ENCODE results near the gene CYB5R3.

Gene CYB5R3

GRCh38 chr22:42649246-42650099 is at the start of gene CYB5R3:
Gene CYB5R3, minus strand, starts transcription at chr22:42649392. Its CDS starts 77 bp downstream, at chr22:42649315.
- DNase-seq: peak; percentile 77

DNA sequence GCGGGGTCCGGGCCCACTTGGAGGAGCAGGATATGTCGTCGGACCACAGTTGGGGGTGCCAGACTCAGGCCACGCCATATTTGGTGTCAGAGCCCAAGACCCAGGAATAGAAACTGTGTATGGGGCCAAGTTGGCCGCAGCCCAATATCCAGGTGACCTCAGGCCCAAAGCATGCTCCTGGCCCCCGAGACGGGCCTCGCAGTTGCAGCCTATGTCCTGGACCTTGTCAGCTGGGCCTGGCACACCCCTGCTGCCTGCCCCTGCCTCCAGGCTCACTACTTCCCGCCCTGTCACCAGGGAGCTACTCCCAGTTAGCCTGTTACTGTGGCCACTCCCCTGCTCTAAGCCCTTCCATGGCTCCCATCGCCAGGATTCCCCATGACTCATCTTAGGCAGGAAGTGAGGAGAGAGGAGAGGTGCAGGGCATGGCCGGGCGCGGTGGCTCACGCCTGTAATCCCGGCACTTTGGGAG is 48.4 kb upstream of the CYB5R3 start:
- DNase-seq: no peak

- no peak for DNase-seq
Measured at GRCh38 chr22:42696331-42696967, 47.3 kb upstream of the CYB5R3 start.

DNA sequence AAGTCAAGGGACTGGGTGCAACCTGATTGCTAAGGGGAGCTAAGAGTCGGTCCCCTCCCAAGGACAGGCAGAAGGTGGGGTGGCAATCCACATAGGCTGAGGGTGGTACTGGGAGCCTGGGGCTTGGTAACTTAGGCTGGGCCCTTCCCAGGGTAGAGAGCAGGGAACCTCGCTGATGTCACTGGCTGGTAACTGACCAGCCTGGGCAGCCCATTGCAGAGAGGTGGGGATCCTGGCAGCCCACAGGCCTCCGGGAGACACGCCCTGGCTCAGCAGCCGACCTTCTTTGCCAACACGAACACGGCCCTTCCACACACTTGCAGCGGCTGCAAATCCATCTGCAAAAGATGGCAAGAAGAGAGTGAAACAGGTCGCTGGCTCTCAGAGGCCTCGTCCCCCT is 46.1 kb upstream of the CYB5R3 start:
- no peak for DNase-seq

DNA sequence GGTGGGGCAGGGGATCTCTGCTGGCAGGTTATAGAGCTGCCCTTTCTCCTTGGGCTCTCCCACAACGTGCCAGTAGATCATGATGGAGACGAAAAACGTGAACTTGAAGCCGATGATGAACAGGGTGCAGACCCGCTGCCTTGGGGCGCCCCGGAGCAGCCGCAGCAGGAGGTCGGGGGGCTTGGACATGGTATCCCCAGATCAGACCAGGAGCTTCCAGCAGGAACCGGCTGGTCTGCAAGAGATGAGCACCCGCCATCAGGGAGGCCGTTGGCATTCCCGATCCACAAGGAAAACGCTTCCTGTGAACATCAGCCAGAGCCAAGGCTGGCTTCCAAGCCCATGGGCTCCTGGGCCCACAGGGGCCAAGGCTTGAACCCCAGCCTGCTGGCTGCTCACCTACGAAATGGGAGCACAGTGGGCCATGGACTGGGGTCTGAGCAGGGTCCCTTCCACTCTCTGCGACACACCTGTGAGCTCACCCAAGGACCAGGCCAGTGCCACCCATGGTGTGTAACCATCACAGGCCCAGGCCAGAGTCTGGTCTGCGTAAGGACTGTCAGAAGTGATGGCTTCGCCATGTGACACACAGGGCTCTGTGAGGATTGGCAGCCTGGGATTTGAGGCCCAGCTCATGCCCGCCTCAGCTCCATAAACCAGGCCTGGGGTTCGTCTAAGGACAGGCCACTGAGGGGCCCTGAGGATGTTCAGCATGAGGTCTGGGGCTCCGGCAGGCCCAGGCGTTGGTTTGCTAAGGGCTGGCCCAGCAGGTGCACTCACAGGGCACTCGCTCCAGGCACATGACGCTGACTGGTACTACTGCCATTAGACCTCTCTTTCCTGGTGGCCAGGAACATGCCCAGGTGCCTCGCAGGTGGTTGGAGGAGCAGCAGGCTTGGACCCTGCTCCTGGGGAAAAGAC is 44.8 kb upstream of the CYB5R3 start:
- DNase-seq: no peak

GRCh38 chr22:42693055-42693762 is 44.0 kb upstream of the CYB5R3 start:
- DNase-seq: no peak

- no peak for DNase-seq
Measured at GRCh38 chr22:42692239-42693054, 43.3 kb upstream of the CYB5R3 start.

- DNase-seq: no peak
Measured at GRCh38 chr22:42691440-42691839, 42.2 kb upstream of the CYB5R3 start.

DNA sequence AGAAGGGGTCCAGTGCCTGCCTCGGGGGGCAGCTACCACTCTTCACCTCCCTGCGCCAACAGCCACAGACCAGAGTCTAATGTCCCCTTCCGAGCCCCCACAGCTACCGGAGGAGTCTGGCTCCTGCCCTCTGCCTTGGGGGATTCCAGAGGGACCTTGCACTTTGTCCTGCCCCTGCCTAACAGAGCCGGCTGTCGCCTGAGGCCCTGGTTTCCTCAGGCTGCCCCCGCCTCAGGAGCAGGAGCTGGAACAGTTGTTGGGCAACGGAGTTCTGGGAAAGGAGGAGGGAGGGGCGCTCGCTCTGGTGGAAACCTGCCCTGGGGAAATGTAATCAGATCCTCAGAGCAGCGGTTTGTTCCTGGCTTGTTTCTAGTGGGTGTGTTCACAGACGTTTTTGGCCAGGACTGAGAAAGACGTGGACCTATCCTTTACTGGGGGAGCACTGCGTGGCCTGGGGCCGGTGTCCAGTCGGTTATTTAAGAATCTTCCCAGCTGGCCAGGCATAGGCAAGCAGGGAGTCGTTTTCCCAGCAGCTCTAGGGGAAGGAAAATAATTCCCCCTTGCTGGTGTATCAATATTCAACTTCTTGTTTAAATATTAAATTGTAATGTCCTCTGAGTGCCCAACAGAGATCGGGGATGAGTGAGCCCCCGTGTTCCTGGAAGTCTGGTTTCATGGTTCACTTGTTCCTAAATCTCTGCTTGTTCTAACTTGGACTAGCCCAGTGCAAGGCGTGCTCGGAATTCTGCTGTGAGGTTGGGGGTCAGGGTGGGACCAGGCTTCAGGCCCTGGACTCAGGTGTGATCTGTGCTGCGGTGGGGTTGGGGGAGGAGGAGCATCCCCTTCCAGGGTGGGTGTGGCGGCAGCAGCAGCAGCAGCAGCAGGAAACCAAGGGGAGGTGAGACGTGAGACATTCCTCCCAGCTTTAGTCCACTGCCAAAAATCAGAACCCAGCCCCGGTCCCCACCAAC is 39.3 kb upstream of the CYB5R3 start:
- DNase-seq: no peak

- DNase-seq: no peak
Measured at GRCh38 chr22:42686756-42687491, 37.7 kb upstream of the CYB5R3 start.

- no peak for DNase-seq
Measured at GRCh38 chr22:42685941-42686653, 36.9 kb upstream of the CYB5R3 start.

DNA sequence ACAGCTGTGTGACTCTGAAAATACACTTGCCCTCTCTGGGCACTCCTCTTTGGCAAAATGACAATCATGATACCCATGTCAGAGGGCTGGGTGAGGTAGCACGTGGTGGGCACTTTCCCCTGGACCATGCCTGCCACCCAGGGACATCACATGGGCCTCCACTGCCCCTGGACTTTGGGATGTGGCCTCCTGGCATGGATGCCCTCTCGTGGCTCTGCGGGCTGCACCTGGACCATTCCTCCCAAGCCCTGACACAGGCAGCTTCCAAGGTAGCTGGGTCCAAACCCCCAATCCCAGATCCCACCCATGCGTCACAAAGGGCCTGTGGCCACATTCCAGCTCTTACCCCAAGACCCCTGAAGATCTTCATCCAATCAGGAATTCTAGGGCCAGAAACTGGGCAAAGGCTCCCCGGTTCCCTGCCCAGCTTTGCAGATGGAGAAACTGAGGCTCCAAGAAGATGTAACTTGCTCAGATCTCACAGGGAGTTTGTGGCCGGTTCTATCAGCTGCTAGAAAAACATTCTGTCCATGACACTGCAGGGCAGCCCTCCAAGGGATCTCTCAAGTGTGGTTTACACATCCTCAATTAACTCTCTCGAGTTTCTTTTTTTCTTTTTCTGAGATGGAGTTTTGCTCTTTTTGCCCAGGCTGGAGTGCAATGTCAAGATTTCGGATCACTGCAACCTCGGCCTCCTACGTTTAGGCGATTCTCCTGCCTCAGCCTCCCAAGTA is 35.4 kb upstream of the CYB5R3 start:
- DNase-seq: no peak

DNA sequence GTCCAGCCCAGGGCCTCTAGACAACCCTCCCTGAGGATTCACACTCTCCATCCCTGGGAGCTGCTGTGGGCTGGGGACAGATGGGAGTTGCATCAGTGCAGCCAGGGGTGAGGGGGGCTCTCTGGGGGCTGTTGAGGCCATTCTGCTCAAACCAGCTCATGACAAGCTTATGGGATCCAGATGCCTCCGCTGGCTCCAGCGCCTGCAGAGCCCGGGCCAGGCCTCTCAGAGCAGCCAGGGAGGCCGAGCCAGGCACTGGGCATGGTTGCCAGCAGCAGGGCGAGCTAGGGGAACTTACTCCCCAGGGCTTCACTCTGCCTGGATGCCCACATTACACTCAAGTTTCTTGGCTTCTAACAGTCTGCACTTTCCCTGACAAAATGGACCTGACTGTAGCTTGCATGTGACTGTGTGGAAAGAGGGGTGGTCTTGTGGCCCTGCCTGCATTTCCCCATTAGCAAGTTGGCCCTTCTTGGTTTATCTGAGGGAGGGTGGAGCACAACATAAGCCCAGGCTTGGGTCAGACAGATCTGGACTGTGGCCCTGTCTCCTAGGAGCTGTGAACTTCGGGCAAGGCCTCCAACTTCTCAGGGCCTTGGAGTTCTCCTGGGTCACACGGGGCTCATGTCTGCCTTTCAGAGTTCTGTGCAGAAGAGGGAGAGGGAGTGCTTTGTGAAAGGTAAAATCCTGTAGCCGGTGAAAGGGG is 34.5 kb upstream of the CYB5R3 start:
- DNase-seq: no peak

- DNase-seq: no peak
Measured at GRCh38 chr22:42682113-42682851, 33.1 kb upstream of the CYB5R3 start.

DNA sequence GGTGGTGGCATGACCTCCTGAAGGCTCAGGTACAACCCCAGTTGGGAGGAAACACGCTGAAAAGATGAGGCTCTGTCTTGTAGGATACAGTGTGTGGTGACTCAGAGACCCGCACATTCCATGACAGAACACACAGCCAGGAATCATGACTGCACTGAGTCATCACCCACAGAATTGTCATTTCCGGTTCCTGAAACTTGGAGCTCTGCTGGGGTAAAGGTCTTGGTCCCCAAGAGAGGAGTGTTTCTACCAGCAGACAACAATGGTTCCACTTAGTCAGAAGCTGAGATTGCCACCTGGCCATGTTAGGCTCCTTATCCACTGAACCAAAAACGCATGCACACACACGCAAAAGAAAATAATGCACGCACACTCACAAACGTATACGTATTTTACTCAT is 31.5 kb upstream of the CYB5R3 start:
- DNase-seq: no peak

GRCh38 chr22:42679691-42680090 is 30.5 kb upstream of the CYB5R3 start:
- DNase-seq: no peak

GRCh38 chr22:42678894-42679293 is 29.7 kb upstream of the CYB5R3 start:
- DNase-seq: no peak

Data from GDM1 (cell line).